Keratinocyte (primary cell): Measurements from ENCODE around the gene ZBTB33.

Source experiments
- CTCF ChIP-seq, 3 experiments: IDR thresholded peaks in 1 of 3; conservative IDR thresholded peaks in 1 of 3; optimal IDR thresholded peaks in 1 of 3; 2 replicates in 2 of 3; 3 replicates in 1 of 3; pipeline versions ENCODE3 to v1.5.1; 2011; ENCODE audit warnings: low read length in 3 of 3, mild to moderate bottlenecking in 3 of 3, moderate library complexity in 2 of 3, control low read depth in 1 of 3, inconsistent platforms in 1 of 3; ENCODE audit not compliant: insufficient read depth in 2 of 3; ENCODE audit errors: extremely low read depth in 1 of 3
- EZH2 ChIP-seq: IDR thresholded peaks from one replicate; pipeline ENCODE4 v1.6.1; 2012; ENCODE audit warnings: inconsistent platforms, mild to moderate bottlenecking, low read length, moderate library complexity

- TF ChIP-seq CTCF (optimal IDR thresholded peaks at IDR 0.05 in 1 of 3, IDR thresholded peaks at IDR 0.05 in 1 of 3, conservative IDR thresholded peaks at IDR 0.05 in 1 of 3; ENCODE audit: extremely low read depth in 1 of 3, insufficient read depth in 2 of 3, low read length in 3 of 3) (no peak), EZH2 (no peak)
Observed at GRCh38 chrX:120224388-120224787, 26.2 kb upstream of the ZBTB33 start.
